H9 (cell line): ENCODE data around the gene DAB2IP. TPM values are rescaled to one million over a fixed set of nuclear protein-coding genes. Genes with fewer than 3 reads are reported as not detected.

Source experiments
- DNase-seq: peaks from one replicate; pipeline ENCODE4 v3.0.0-alpha.2; 2017
- H2AFZ ChIP-seq: one replicate; pipeline ENCODE4 v1.6.1; 2013; ENCODE audit warnings: mild to moderate bottlenecking, low read length, control low read depth, moderate library complexity
- H2AK5ac ChIP-seq: 2 replicates; pipeline ENCODE4 v1.6.1; 2013; ENCODE audit warnings: low read length, control low read depth, mixed read lengths; ENCODE audit not compliant: insufficient read length
- H2BK120ac ChIP-seq: one replicate; pipeline ENCODE4 v1.6.1; 2013; ENCODE audit warnings: low read depth, mild to moderate bottlenecking, low read length, control low read depth, inconsistent platforms; ENCODE audit not compliant: poor library complexity, severe bottlenecking
- H2BK12ac ChIP-seq: 2 replicates; pipeline ENCODE4 v1.6.1; 2013; ENCODE audit warnings: low read length, control low read depth, mixed read lengths, low read depth; ENCODE audit not compliant: insufficient read length
- H2BK15ac ChIP-seq: 2 replicates; pipeline ENCODE4 v1.6.1; 2013; ENCODE audit warnings: low read depth, low read length, control low read depth
- H2BK20ac ChIP-seq: one replicate; pipeline ENCODE4 v1.6.1; 2013; ENCODE audit warnings: low read depth, mild to moderate bottlenecking, low read length, control low read depth, inconsistent platforms; ENCODE audit not compliant: poor library complexity, severe bottlenecking
- H2BK5ac ChIP-seq: 2 replicates; pipeline ENCODE4 v1.6.1; 2013; ENCODE audit warnings: low read length, control low read depth, mixed read lengths; ENCODE audit not compliant: insufficient read length
- H3K14ac ChIP-seq: 2 replicates; pipeline ENCODE4 v1.6.1; 2013; ENCODE audit warnings: low read length, control low read depth; ENCODE audit not compliant: insufficient read depth
- H3K18ac ChIP-seq: 2 replicates; pipeline ENCODE4 v1.6.1; 2013; ENCODE audit warnings: low read depth, mild to moderate bottlenecking, mixed read lengths, low read length, control low read depth; ENCODE audit not compliant: insufficient read length
- H3K23ac ChIP-seq: 2 replicates; pipeline ENCODE4 v1.6.1; 2013; ENCODE audit warnings: low read length, control low read depth, mixed read lengths, low read depth; ENCODE audit not compliant: insufficient read length
- H3K23me2 ChIP-seq: 2 replicates; pipeline ENCODE4 v1.6.1; 2013; ENCODE audit warnings: low read depth, mild to moderate bottlenecking, mixed read lengths, low read length, control low read depth; ENCODE audit not compliant: insufficient read length, poor library complexity, severe bottlenecking
- H3K27ac ChIP-seq: 2 replicates; pipeline ENCODE4 v1.5.1; 2013; ENCODE audit warnings: low read length, control low read depth, mixed read lengths, low read depth; ENCODE audit not compliant: insufficient read length
- H3K27me3 ChIP-seq: 2 replicates; pipeline ENCODE4 v1.6.1; 2013; ENCODE audit warnings: low read length, control low read depth, inconsistent platforms; ENCODE audit not compliant: insufficient read depth
- H3K4ac ChIP-seq: 2 replicates; pipeline ENCODE4 v1.6.1; 2013; ENCODE audit warnings: low read depth, mild to moderate bottlenecking, control low read depth, inconsistent platforms, low read length, moderate library complexity
- H3K4me1 ChIP-seq: 2 replicates; pipeline ENCODE4 v1.6.1; 2013; ENCODE audit warnings: low read length, control low read depth, inconsistent platforms; ENCODE audit not compliant: insufficient read depth
- H3K4me2 ChIP-seq: 2 replicates; pipeline ENCODE4 v1.6.1; 2013; ENCODE audit warnings: low read length, control low read depth, mixed read lengths; ENCODE audit not compliant: insufficient read length, insufficient read depth
- H3K56ac ChIP-seq: 2 replicates; pipeline ENCODE4 v1.6.1; 2013; ENCODE audit warnings: low read depth, mild to moderate bottlenecking, mixed read lengths, low read length, control low read depth; ENCODE audit not compliant: insufficient read length
- H3K79me1 ChIP-seq: 2 replicates; pipeline ENCODE4 v1.6.1; 2013; ENCODE audit warnings: low read depth, mild to moderate bottlenecking, moderate library complexity, low read length, control low read depth, inconsistent platforms; ENCODE audit not compliant: insufficient read depth, poor library complexity, severe bottlenecking
- H3K79me2 ChIP-seq: 2 replicates; pipeline ENCODE4 v1.6.1; 2013; ENCODE audit warnings: low read length, control low read depth, inconsistent platforms; ENCODE audit not compliant: insufficient read depth
- H3K9ac ChIP-seq: 2 replicates; pipeline ENCODE4 v1.6.1; 2013; ENCODE audit warnings: low read length, control low read depth, mixed read lengths; ENCODE audit not compliant: insufficient read length; ENCODE audit errors: extremely low read depth
- H3K9me3 ChIP-seq: one replicate; pipeline ENCODE4 v1.6.1; 2013; ENCODE audit warnings: low read depth, low read length, inconsistent platforms; ENCODE audit not compliant: control insufficient read depth
- H3T11ph ChIP-seq: one replicate; pipeline ENCODE4 v1.6.1; 2013; ENCODE audit warnings: mild to moderate bottlenecking, low read length, control low read depth, inconsistent platforms
- H4K20me1 ChIP-seq: one replicate; pipeline ENCODE4 v1.6.1; 2013; ENCODE audit not compliant: control insufficient read depth, insufficient read length, insufficient read depth
- H4K5ac ChIP-seq: 2 replicates; pipeline ENCODE4 v1.6.1; 2013; ENCODE audit warnings: low read depth, mild to moderate bottlenecking, mixed read lengths, low read length, control low read depth; ENCODE audit not compliant: insufficient read length
- H4K8ac ChIP-seq: replicated peaks from 2 replicates; pipeline ENCODE4 v1.6.1; 2013; ENCODE audit warnings: low read length, control low read depth, mixed read lengths, low read depth; ENCODE audit not compliant: insufficient read length
- H4K91ac ChIP-seq: 2 replicates; pipeline ENCODE4 v1.6.1; 2013; ENCODE audit warnings: low read depth, mild to moderate bottlenecking, moderate library complexity, mixed read lengths, low read length, control low read depth; ENCODE audit not compliant: insufficient read length
- H3K27ac Mint-ChIP-seq, 3 experiments: 2 replicates in 2 of 3; 3 replicates in 1 of 3; pipeline ENCODE4 v1.8.0; 2020 to 2021; ENCODE audit warnings: mixed read lengths in 3 of 3, mild to moderate bottlenecking in 1 of 3, moderate library complexity in 1 of 3
- H3K27me3 Mint-ChIP-seq: 2 replicates; pipeline ENCODE4 v1.8.0; 2021; ENCODE audit warnings: low read depth, mild to moderate bottlenecking, moderate library complexity, mixed read lengths
- H3K36me3 Mint-ChIP-seq, 3 experiments: 2 replicates in 2 of 3; 3 replicates in 1 of 3; pipeline ENCODE4 v1.8.0; 2020 to 2021; ENCODE audit warnings: low read depth in 3 of 3, mixed read lengths in 3 of 3; ENCODE audit not compliant: insufficient read depth in 1 of 3
- H3K4me1 Mint-ChIP-seq, 2 experiments: 2 replicates each; pipeline ENCODE4 v1.8.0; 2020; ENCODE audit warnings: mixed read lengths in 2 of 2
- H3K4me3 Mint-ChIP-seq, 2 experiments: 2 replicates in 1 of 2; 3 replicates in 1 of 2; pipeline ENCODE4 v1.8.0; 2020 to 2021; ENCODE audit warnings: mild to moderate bottlenecking in 2 of 2, mixed read lengths in 2 of 2, moderate library complexity in 1 of 2
- H3K9me3 Mint-ChIP-seq, 2 experiments: 2 replicates in 1 of 2; 3 replicates in 1 of 2; pipeline ENCODE4 v1.8.0; 2020; ENCODE audit warnings: mild to moderate bottlenecking in 2 of 2, mixed read lengths in 2 of 2, moderate library complexity in 1 of 2
- CTCF ChIP-seq: fragments of 200-600 bp; sonication (generic); conservative IDR thresholded peaks from 3 replicates; pipeline ENCODE4 v1.8.0; 2021; ENCODE audit warnings: antibody characterized with exemption, mild to moderate bottlenecking
- WGBS: extraction: QIAGEN DNeasy Blood & Tissue Kit; methylation state at CpG from one replicate; pipeline ENCODE4 v1.1.7; 2013; ENCODE audit warnings: missing lambda C conversion rate, low lambda C conversion rate, mixed read lengths; ENCODE audit not compliant: insufficient read length; ENCODE audit errors: extremely low coverage; 5-methylcytosine and 5-hydroxymethylcytosine counted together
- total RNA-seq: library from RNA; stranded (reverse); gene quantifications from 2 replicates; pipeline ENCODE4 v1.2.1, GENCODE V29; 2021

The DAB2IP gene
- total RNA-seq, 1 experiment from 2014 or later: 22.6 TPM

- H4K5ac ChIP-seq: no peak overlapping the region
- no peak for DNase-seq
- H3K27ac ChIP-seq: no peak overlapping the region
- no peaks in the 10 kb centered on the region for H3K27me3 ChIP-seq
- no peaks in the 10 kb centered on the region for H3K79me2 ChIP-seq
- no peak overlapping the region for H4K91ac ChIP-seq
- no peak overlapping the region for H3K56ac ChIP-seq
- H3K4me1 Mint-ChIP-seq: peaks cover 34 to 40% of the 10 kb centered on the region in 2 experiments
- H2BK15ac ChIP-seq: no peak overlapping the region
- no peak overlapping the region for H3T11ph ChIP-seq
- TF ChIP-seq CTCF: no peak
- peaks cover 40% of the 10 kb centered on the region for H3K27me3 Mint-ChIP-seq
- H2BK20ac ChIP-seq: no peak overlapping the region
- WGBS: no CpG with 5 or more reads among the region's 9 CpGs
- H3K36me3 Mint-ChIP-seq: peaks cover 0 to 4% (median 0%) of the 10 kb centered on the region in 3 experiments; a peak in 3 of 7 replicates
- H2BK12ac ChIP-seq: no peak overlapping the region
- no peak overlapping the region for H4K8ac ChIP-seq
- no peak overlapping the region for H3K4me2 ChIP-seq
- H2BK120ac ChIP-seq: no peak overlapping the region
- H3K4me3 Mint-ChIP-seq: no peak overlapping the region
- no peak overlapping the region for H3K9ac ChIP-seq
- H3K9me3 ChIP-seq: no peaks in the 10 kb centered on the region
- H3K4me1 ChIP-seq: peaks cover 4% of the 10 kb centered on the region; the same call in 1 of the 2 replicates
- H2AK5ac ChIP-seq: no peak overlapping the region
- H2AFZ ChIP-seq: no peak overlapping the region
- peaks cover 3% of the 10 kb centered on the region for H4K20me1 ChIP-seq
- no peak overlapping the region for H3K18ac ChIP-seq
- H2BK5ac ChIP-seq: no peak overlapping the region
- H3K27ac Mint-ChIP-seq: no peak overlapping the region
- H3K23ac ChIP-seq: no peak overlapping the region
- H3K14ac ChIP-seq: no peak overlapping the region
- H3K4ac ChIP-seq: no peak overlapping the region
- no peaks in the 10 kb centered on the region for H3K79me1 ChIP-seq
- H3K23me2 ChIP-seq: no peaks in the 10 kb centered on the region
- no peaks in the 10 kb centered on the region for H3K9me3 Mint-ChIP-seq
Measured at GRCh38 chr9:121689461-121690157, 38.2 kb downstream of the DAB2IP start.
